ENCODE results near the gene PALM3.

DNA sequence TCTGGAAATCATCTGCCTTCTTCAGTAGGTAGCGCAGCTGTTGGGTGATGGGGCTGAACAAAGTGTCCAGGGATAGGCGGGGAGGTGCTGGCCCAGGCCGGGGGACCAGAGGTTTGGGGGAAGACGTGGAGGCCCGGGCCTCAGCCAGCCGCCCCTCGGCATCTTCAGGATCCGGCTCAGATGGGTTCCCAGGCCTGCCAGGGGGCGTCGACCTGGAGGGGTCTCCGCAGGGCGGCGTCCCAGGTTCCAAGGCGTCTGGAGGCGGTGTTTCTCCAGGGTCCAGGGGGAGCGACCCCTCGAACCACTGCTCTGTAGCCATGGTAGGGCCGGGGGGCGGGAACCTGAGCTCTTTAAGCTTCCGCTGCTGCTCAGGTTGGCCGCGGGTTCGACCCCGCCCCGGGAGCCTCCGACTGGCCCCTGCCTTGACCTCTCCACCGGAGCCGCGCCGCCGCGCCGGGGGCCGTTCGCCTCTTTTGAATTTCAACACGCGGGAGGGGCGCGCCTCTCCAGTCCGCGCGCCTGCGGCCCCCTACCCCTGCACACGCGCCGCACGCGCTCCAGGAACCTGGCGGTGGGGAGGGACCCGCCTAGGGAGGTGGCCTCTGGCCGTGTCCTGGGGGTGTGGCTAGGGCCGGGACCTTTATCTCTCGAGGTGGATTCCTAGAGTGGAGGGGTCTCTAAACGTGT lies 23.6 kb upstream of the PALM3 start, which contains the start of gene C19orf67:
- TF ChIP-seq CEBPB (IDR thresholded peaks at IDR 0.05; ENCODE audit: low read depth): no peak
- TF ChIP-seq, protein P1, sequence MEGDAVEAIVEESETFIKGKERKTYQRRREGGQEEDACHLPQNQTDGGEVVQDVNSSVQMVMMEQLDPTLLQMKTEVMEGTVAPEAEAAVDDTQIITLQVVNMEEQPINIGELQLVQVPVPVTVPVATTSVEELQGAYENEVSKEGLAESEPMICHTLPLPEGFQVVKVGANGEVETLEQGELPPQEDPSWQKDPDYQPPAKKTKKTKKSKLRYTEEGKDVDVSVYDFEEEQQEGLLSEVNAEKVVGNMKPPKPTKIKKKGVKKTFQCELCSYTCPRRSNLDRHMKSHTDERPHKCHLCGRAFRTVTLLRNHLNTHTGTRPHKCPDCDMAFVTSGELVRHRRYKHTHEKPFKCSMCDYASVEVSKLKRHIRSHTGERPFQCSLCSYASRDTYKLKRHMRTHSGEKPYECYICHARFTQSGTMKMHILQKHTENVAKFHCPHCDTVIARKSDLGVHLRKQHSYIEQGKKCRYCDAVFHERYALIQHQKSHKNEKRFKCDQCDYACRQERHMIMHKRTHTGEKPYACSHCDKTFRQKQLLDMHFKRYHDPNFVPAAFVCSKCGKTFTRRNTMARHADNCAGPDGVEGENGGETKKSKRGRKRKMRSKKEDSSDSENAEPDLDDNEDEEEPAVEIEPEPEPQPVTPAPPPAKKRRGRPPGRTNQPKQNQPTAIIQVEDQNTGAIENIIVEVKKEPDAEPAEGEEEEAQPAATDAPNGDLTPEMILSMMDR (IDR thresholded peaks at IDR 0.05 in 2 of 3, conservative IDR thresholded peaks at IDR 0.05 in 1 of 3; ENCODE audit: borderline replicate concordance in 1 of 3, insufficient read depth in 1 of 3, low read depth in 2 of 3, low read length in 2 of 3): no peak
- TF ChIP-seq, protein P2, sequence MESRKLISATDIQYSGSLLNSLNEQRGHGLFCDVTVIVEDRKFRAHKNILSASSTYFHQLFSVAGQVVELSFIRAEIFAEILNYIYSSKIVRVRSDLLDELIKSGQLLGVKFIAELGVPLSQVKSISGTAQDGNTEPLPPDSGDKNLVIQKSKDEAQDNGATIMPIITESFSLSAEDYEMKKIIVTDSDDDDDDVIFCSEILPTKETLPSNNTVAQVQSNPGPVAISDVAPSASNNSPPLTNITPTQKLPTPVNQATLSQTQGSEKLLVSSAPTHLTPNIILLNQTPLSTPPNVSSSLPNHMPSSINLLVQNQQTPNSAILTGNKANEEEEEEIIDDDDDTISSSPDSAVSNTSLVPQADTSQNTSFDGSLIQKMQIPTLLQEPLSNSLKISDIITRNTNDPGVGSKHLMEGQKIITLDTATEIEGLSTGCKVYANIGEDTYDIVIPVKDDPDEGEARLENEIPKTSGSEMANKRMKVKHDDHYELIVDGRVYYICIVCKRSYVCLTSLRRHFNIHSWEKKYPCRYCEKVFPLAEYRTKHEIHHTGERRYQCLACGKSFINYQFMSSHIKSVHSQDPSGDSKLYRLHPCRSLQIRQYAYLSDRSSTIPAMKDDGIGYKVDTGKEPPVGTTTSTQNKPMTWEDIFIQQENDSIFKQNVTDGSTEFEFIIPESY (IDR thresholded peaks at IDR 0.05; ENCODE audit: extremely low read depth, insufficient replicate concordance, low read length): no peak
- TF ChIP-seq EZH2 (IDR thresholded peaks at IDR 0.05): no peak
- TF ChIP-seq POLR2AphosphoS5 (IDR thresholded peaks at IDR 0.05; ENCODE audit: low read depth, low read length): no peak
- TF ChIP-seq SIN3A (IDR thresholded peaks at IDR 0.05; ENCODE audit: low read depth): no peak
- no peak for TF ChIP-seq ZNF274 (IDR thresholded peaks at IDR 0.05; ENCODE audit: low read depth, low read length)
- no peak for TF ChIP-seq JUND (IDR thresholded peaks at IDR 0.05)
- no peak for TF ChIP-seq EZH2phosphoT487 (IDR thresholded peaks at IDR 0.05; ENCODE audit: borderline replicate concordance)
- TF ChIP-seq EGR1 (IDR thresholded peaks at IDR 0.05; ENCODE audit: low read depth): no peak
- TF ChIP-seq, protein P3, sequence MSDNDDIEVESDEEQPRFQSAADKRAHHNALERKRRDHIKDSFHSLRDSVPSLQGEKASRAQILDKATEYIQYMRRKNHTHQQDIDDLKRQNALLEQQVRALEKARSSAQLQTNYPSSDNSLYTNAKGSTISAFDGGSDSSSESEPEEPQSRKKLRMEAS (IDR thresholded peaks at IDR 0.05): no peak
- TF ChIP-seq, protein P4, sequence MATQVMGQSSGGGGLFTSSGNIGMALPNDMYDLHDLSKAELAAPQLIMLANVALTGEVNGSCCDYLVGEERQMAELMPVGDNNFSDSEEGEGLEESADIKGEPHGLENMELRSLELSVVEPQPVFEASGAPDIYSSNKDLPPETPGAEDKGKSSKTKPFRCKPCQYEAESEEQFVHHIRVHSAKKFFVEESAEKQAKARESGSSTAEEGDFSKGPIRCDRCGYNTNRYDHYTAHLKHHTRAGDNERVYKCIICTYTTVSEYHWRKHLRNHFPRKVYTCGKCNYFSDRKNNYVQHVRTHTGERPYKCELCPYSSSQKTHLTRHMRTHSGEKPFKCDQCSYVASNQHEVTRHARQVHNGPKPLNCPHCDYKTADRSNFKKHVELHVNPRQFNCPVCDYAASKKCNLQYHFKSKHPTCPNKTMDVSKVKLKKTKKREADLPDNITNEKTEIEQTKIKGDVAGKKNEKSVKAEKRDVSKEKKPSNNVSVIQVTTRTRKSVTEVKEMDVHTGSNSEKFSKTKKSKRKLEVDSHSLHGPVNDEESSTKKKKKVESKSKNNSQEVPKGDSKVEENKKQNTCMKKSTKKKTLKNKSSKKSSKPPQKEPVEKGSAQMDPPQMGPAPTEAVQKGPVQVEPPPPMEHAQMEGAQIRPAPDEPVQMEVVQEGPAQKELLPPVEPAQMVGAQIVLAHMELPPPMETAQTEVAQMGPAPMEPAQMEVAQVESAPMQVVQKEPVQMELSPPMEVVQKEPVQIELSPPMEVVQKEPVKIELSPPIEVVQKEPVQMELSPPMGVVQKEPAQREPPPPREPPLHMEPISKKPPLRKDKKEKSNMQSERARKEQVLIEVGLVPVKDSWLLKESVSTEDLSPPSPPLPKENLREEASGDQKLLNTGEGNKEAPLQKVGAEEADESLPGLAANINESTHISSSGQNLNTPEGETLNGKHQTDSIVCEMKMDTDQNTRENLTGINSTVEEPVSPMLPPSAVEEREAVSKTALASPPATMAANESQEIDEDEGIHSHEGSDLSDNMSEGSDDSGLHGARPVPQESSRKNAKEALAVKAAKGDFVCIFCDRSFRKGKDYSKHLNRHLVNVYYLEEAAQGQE (IDR thresholded peaks at IDR 0.05; ENCODE audit: low read depth): no peak
- TF ChIP-seq POLR2A (IDR thresholded peaks at IDR 0.05; ENCODE audit: borderline replicate concordance, extremely low read depth, insufficient read depth, insufficient read length): no peak
- no peak for TF ChIP-seq ZFX (IDR thresholded peaks at IDR 0.05)

All from HCT116 (cell line).